ENCODE results near the gene POLR2F. TPM values are rescaled to one million over a fixed set of nuclear protein-coding genes. Genes with fewer than 3 reads are reported as not detected.
A peak's percentile ranks its signal among the peaks of the same experiment; 100 is the strongest.

Gene POLR2F
- total RNA-seq, 1 experiment from 2014 or later: 138 TPM

- TF ChIP-seq, protein P1, sequence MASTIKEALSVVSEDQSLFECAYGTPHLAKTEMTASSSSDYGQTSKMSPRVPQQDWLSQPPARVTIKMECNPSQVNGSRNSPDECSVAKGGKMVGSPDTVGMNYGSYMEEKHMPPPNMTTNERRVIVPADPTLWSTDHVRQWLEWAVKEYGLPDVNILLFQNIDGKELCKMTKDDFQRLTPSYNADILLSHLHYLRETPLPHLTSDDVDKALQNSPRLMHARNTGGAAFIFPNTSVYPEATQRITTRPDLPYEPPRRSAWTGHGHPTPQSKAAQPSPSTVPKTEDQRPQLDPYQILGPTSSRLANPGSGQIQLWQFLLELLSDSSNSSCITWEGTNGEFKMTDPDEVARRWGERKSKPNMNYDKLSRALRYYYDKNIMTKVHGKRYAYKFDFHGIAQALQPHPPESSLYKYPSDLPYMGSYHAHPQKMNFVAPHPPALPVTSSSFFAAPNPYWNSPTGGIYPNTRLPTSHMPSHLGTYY (CRISPR knock-in tag; IDR thresholded peaks at IDR 0.05): no peak
- TF ChIP-seq, protein P2, sequence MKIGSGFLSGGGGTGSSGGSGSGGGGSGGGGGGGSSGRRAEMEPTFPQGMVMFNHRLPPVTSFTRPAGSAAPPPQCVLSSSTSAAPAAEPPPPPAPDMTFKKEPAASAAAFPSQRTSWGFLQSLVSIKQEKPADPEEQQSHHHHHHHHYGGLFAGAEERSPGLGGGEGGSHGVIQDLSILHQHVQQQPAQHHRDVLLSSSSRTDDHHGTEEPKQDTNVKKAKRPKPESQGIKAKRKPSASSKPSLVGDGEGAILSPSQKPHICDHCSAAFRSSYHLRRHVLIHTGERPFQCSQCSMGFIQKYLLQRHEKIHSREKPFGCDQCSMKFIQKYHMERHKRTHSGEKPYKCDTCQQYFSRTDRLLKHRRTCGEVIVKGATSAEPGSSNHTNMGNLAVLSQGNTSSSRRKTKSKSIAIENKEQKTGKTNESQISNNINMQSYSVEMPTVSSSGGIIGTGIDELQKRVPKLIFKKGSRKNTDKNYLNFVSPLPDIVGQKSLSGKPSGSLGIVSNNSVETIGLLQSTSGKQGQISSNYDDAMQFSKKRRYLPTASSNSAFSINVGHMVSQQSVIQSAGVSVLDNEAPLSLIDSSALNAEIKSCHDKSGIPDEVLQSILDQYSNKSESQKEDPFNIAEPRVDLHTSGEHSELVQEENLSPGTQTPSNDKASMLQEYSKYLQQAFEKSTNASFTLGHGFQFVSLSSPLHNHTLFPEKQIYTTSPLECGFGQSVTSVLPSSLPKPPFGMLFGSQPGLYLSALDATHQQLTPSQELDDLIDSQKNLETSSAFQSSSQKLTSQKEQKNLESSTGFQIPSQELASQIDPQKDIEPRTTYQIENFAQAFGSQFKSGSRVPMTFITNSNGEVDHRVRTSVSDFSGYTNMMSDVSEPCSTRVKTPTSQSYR (CRISPR knock-in tag; IDR thresholded peaks at IDR 0.05): no peak
- DNase-seq (ENCODE audit: low spot score) (no peak), ATAC-seq (no peak)
- H3K4me1 Mint-ChIP-seq: peaks cover 30% of the 10 kb centered on the region
- no peaks in the 10 kb centered on the region for H3K27me3 Mint-ChIP-seq (ENCODE audit: low read depth)
- ChIA-PET CTCF (interaction anchor here (0.6 to 1.0 kb wide), 2 partner anchors 50 to 188 kb away, joined by 3 read pairs; no protein-coding TSS in a partner anchor), POLR2A (no interaction called here)
- no peak overlapping the region for H3K4me3 Mint-ChIP-seq
- peaks cover 15% of the 10 kb centered on the region for H3K36me3 Mint-ChIP-seq
- no peaks in the 10 kb centered on the region for H3K9me3 Mint-ChIP-seq
- H3K27ac Mint-ChIP-seq: peak overlapping the region; percentile 70
Measured at GRCh38 chr22:37913233-37913721, 40.2 kb upstream of the POLR2F start.

DNA sequence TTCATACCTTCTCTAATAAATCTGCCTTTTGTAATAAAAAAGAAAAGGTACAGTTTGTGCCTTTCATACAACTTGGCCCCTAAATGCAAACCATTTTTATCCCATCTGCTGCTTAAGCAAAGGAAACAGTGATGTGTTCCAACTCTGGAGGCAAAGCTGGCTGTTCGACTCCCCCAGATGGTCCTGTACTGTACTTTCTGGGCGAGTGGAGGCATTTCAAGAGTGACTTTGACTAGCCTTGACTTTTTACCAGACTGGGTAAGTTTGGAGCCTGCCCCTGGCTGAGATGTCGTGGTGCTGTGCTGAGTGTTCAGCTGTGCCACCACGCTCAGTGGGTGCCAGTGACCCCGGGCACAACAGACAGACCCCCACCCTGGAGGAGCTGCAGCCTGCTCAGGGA, 37.2 kb upstream of the POLR2F start:
- Mint-ChIP-seq H3K9me3 (no peaks in the 10 kb centered on the region), H3K36me3 (peaks cover 18% of the 10 kb centered on the region), H3K27me3 (ENCODE audit: low read depth) (no peaks in the 10 kb centered on the region), H3K4me3 (no peak overlapping the region), H3K4me1 (peaks cover 10% of the 10 kb centered on the region), H3K27ac (no peak overlapping the region; the same call in 1 of the 2 replicates)
- DNase-seq (ENCODE audit: low spot score): no peak
- ChIA-PET POLR2A (interaction anchor here (0.6 to 0.9 kb wide), 2 partner anchors 29 to 54 kb away, joined by 3 to 5 read pairs; no protein-coding TSS in a partner anchor), CTCF (interaction anchor here (0.6 to 1.4 kb wide), 4 partner anchors 11 to 120 kb away, joined by 3 to 7 read pairs (median 4); no protein-coding TSS in a partner anchor)
- ATAC-seq: no peak
- TF ChIP-seq MAX (CRISPR knock-in tag; IDR thresholded peaks at IDR 0.05) (no peak), SMAD4 (CRISPR knock-in tag; IDR thresholded peaks at IDR 0.05) (no peak), ZNF138 (CRISPR knock-in tag; conservative IDR thresholded peaks at IDR 0.05) (no peak), GABPB1 (CRISPR knock-in tag; IDR thresholded peaks at IDR 0.05) (no peak), ARID4B (CRISPR knock-in tag; IDR thresholded peaks at IDR 0.05; ENCODE audit: borderline replicate concordance) (no peak)

DNA sequence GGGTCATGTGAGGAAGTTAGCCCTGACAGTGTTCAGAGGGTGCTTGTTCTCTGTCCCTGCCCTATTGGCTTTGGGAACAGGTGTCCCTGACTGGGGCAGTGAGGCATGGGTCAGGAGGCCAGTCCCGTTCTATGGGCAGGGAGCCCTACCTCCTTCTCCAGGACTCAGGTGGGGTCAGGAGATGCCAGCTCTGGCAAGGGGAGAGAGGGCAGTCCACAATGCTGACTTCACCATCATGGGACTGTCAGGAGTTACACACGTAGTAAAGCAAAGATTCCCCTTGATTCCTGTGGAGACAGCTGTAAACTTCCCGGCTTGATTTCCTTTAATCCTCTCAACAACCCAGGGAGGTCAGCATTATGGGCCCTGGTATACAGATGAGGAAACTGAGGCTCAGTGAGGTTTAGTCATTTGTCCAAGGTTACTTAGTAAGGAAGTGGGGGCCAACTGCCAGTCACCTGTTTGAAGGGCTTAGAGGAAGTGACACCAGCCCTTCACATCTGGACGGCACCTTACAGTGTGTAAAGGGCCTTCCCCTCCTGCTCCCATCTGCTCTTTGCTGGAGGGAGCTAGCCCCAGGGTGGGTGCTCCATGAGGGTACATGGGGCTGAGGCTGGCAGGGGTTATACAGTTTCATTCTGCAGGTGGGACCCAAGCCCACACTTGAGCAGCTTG, 35.5 kb upstream of the POLR2F start:
- Mint-ChIP-seq H3K4me3 (no peak overlapping the region), H3K27me3 (ENCODE audit: low read depth) (no peaks in the 10 kb centered on the region), H3K36me3 (peaks cover 15% of the 10 kb centered on the region), H3K4me1 (no peaks in the 10 kb centered on the region), H3K27ac (no peak overlapping the region), H3K9me3 (no peaks in the 10 kb centered on the region)
- DNase-seq (ENCODE audit: low spot score) (no peak), ATAC-seq (no peak)
- no peak for TF ChIP-seq NFE2L1 (CRISPR knock-in tag; IDR thresholded peaks at IDR 0.05)
- CTCF ChIA-PET: no interaction called here
- POLR2A ChIA-PET: no interaction called here

Measured in WTC11 (cell line).